SHP77 treated with DMSO at 0.1 percent for 48 hours (cell line): ENCODE results near the gene STK33.
"Not testable (repeated sequence)": the region's sequence is repeated elsewhere in the genome, so short reads cannot be mapped to it uniquely, and the experiment has no call there.

Experiments
- DNase-seq: peaks from one replicate; lab custom pipeline; 2025; lab: John Stamatoyannopoulos, UW

STK33 gene

GRCh38 chr11:8543278-8543677 is 50.8 kb downstream of the STK33 start:
- DNase-seq, result no peak

GRCh38 chr11:8541448-8541847 is 52.6 kb downstream of the STK33 start:
- no peak for DNase-seq

- DNase-seq, result no peak
These were observed 60.7 kb downstream of the STK33 start for GRCh38 chr11:8533332-8533731.

- DNase-seq, result no peak
These were observed 61.6 kb downstream of the STK33 start for GRCh38 chr11:8532475-8532874.

- DNase-seq, result no peak
These were observed 62.0 kb downstream of the STK33 start for GRCh38 chr11:8531982-8532381.

GRCh38 chr11:8531312-8531711 is 62.7 kb downstream of the STK33 start:
- peak; percentile 56 for DNase-seq

- DNase-seq, result no peak
These were observed 66.1 kb downstream of the STK33 start for GRCh38 chr11:8527939-8528338.

- no peak for DNase-seq
These were observed 70.6 kb downstream of the STK33 start for GRCh38 chr11:8523396-8523795.

GRCh38 chr11:8512547-8512946 is 81.5 kb downstream of the STK33 start:
- DNase-seq, result no peak

- no peak for DNase-seq
These were observed 90.1 kb downstream of the STK33 start for GRCh38 chr11:8503910-8504364.

GRCh38 chr11:8501836-8502235 is 92.2 kb downstream of the STK33 start:
- DNase-seq, result no peak

- DNase-seq, result no peak
These were observed 105.6 kb downstream of the STK33 start for GRCh38 chr11:8488395-8488794.

GRCh38 chr11:8487261-8487660 is 106.8 kb downstream of the STK33 start:
- no peak for DNase-seq

- no peak for DNase-seq
These were observed 109.8 kb downstream of the STK33 start for GRCh38 chr11:8484251-8484650.

- no peak for DNase-seq
These were observed 113.2 kb downstream of the STK33 start for GRCh38 chr11:8480858-8481257.

- no peak for DNase-seq
These were observed 116.3 kb downstream of the STK33 start for GRCh38 chr11:8477680-8478079.

- DNase-seq, result no peak
These were observed 116.9 kb downstream of the STK33 start for GRCh38 chr11:8477151-8477550.

GRCh38 chr11:8467806-8468205 is 126.2 kb downstream of the STK33 start:
- not testable (repeated sequence) for DNase-seq

- not testable (repeated sequence) for DNase-seq
These were observed 126.7 kb downstream of the STK33 start for GRCh38 chr11:8467356-8467755.

- not testable (repeated sequence) for DNase-seq
These were observed 127.1 kb downstream of the STK33 start for GRCh38 chr11:8466884-8467283.

GRCh38 chr11:8459711-8460399 is 134.2 kb downstream of the STK33 start:
- no peak for DNase-seq

GRCh38 chr11:8442301-8442700 is 151.7 kb downstream of the STK33 start:
- DNase-seq, result no peak

GRCh38 chr11:8440649-8441048 is 153.4 kb downstream of the STK33 start:
- no peak for DNase-seq

- DNase-seq, result no peak
These were observed 164.5 kb downstream of the STK33 start for GRCh38 chr11:8429483-8429882.
